ENCODE data around the gene CYP21A2.
"Not testable (repeated sequence)": the region's sequence is repeated elsewhere in the genome, so short reads cannot be mapped to it uniquely, and the experiment has no call there.

The CYP21A2 gene

DNA sequence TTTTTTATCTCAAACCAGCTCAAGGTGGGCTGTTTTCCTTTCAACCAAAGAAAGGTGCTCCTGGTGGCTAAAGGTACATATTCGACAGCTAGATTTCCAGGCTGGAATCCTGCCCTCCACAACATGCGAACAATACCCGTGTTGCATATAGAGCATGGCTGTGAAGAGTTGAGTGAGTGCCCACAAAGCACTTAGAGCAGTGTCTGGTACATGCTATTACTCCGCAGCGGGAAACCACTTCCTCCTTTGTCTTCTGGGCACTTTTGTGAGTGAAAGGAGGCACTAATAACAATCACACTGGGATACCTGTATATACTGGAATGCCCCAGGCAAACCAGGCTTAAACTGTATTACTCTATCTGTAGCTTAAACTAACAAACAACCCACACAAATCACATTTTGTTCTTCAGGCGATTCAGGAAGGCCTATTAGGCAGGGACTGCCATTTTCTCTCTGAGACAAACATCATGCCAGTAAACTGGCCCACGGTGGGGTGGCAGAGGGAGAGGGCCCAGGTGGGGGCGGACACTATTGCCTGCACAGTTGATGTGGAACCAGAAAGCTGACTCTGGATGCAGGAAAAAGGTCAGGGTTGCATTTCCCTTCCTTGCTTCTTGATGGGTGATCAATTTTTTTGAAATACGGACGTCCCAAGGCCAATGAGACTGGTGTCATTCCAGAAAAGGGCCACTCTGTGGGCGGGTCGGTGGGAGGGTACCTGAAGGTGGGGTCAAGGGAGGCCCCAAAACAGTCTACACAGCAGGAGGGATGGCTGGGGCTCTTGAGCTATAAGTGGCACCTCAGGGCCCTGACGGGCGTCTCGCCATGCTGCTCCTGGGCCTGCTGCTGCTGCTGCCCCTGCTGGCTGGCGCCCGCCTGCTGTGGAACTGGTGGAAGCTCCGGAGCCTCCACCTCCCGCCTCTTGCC is at the start of gene CYP21A2:
CYP21A2 (plus strand) TSS at position 818 of the 927 bp plus-strand sequence; CDS start at position 826, 8 bp downstream.
- H3K4me3 ChIP-seq (ENCODE audit: low read depth in 1 of 2, low read length in 2 of 2); H3K9ac ChIP-seq (ENCODE audit: low read length); H3K27me3 ChIP-seq (ENCODE audit: control insufficient read depth in 1 of 2, insufficient read depth in 2 of 2, low read length in 2 of 2); H3K36me3 ChIP-seq (ENCODE audit: insufficient read depth, low read length); H3K27ac ChIP-seq (ENCODE audit: low read depth, low read length); H3K9me3 ChIP-seq (ENCODE audit: low read length); H3K4me1 ChIP-seq (ENCODE audit: insufficient read depth, low read length): not testable (repeated sequence)

DNA sequence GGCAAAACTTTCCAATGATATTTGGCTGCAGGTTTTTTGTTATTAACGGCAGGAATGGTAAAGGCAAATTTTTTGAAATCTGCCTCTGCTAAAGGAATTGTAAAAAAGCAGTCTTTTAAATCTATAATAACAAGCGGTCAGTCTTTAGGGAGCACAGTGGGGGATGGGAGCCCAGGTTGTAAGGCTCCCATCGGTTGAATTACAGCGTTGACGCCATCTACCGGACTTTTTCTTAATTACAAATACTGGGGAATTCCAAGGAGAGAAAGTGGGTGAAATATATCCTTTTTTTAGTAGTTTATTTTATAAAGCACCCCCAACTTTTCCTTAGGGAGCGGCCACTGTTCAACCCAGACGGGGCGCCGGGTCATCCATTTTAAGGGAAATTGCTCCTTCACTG is 48.9 kb upstream of the CYP21A2 start:
- H3K4me3 ChIP-seq (ENCODE audit: low read depth in 1 of 2, low read length in 2 of 2); H3K9me3 ChIP-seq (ENCODE audit: low read length); H3K36me3 ChIP-seq (ENCODE audit: insufficient read depth, low read length); H3K9ac ChIP-seq (ENCODE audit: low read length); H3K4me1 ChIP-seq (ENCODE audit: insufficient read depth, low read length); H3K27me3 ChIP-seq (ENCODE audit: control insufficient read depth in 1 of 2, insufficient read depth in 2 of 2, low read length in 2 of 2); H3K27ac ChIP-seq (ENCODE audit: low read depth, low read length): not testable (repeated sequence)

DNA sequence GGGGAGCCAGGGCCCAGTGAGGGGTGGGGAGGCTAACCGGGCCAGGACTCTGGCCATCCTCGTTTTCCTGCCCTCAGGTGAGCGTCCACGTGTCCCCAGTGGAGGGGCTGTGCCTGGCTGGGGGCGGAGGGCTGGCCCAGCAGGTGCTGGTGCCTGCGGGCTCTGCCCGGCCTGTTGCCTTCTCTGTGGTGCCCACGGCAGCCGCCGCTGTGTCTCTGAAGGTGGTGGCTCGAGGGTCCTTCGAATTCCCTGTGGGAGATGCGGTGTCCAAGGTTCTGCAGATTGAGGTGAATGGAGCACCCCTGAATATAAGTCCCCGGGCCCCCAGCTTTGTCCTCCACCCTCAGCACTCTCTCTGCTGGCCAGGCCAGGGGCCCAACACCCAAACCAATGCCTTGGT is 43.8 kb upstream of the CYP21A2 start:
- H3K36me3 ChIP-seq (ENCODE audit: insufficient read depth, low read length); H3K27ac ChIP-seq (ENCODE audit: low read depth, low read length); H3K9ac ChIP-seq (ENCODE audit: low read length); H3K9me3 ChIP-seq (ENCODE audit: low read length); H3K4me1 ChIP-seq (ENCODE audit: insufficient read depth, low read length); H3K27me3 ChIP-seq (ENCODE audit: control insufficient read depth in 1 of 2, insufficient read depth in 2 of 2, low read length in 2 of 2); H3K4me3 ChIP-seq (ENCODE audit: low read depth in 1 of 2, low read length in 2 of 2): not testable (repeated sequence)

DNA sequence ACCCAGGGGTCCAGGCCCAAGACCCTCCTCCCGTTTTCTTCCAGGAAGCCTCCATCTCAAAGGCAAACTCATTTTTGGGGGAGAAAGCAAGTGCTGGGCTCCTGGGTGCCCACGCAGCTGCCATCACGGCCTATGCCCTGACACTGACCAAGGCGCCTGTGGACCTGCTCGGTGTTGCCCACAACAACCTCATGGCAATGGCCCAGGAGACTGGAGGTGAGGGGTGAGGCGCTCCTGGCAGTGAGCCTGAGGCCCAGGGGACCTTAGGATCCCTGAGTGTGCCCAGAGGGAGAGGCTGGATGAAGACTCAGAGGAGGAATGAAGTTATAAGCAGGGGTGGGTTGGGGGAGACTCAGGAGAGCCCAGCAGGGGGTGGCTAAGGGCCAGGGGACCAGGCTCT is 41.8 kb upstream of the CYP21A2 start:
- H3K4me3 ChIP-seq (ENCODE audit: low read depth in 1 of 2, low read length in 2 of 2); H3K36me3 ChIP-seq (ENCODE audit: insufficient read depth, low read length); H3K27ac ChIP-seq (ENCODE audit: low read depth, low read length); H3K9ac ChIP-seq (ENCODE audit: low read length); H3K9me3 ChIP-seq (ENCODE audit: low read length); H3K4me1 ChIP-seq (ENCODE audit: insufficient read depth, low read length); H3K27me3 ChIP-seq (ENCODE audit: control insufficient read depth in 1 of 2, insufficient read depth in 2 of 2, low read length in 2 of 2): not testable (repeated sequence)

DNA sequence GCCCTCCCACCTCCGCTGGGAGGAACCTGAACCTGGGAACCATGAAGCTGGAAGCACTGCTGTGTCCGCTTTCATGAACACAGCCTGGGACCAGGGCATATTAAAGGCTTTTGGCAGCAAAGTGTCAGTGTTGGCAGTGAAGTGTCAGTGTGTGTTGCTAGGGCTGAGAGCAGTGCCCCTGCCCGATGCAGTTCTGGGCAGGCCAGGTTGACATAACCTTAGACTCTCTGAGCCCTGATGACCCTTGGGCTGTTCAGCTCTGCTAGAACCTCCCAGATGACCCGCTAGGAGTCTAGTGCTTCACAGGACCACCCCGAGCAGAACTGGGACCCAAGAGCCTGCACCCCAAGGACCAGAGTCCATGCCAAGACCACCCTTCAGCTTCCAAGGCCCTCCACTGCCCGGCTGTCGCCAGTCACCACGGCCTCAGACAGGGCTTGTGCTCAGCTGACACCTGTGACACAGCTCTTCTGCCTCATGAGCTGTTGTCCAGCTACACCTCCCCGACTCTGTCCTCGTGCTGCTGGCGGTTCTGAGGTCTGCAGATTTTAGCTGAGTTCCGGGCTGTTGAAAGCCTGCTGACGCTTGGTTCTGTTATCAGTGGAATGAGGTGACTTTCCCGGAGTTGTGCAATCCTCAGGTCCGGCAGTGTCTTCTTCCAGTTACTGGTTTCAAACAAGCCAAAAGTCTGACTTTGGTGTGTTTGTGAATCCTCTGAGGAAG is 35.5 kb upstream of the CYP21A2 start:
- H3K9me3 ChIP-seq (ENCODE audit: low read length); H3K9ac ChIP-seq (ENCODE audit: low read length); H3K4me3 ChIP-seq (ENCODE audit: low read depth in 1 of 2, low read length in 2 of 2); H3K36me3 ChIP-seq (ENCODE audit: insufficient read depth, low read length); H3K27me3 ChIP-seq (ENCODE audit: control insufficient read depth in 1 of 2, insufficient read depth in 2 of 2, low read length in 2 of 2); H3K4me1 ChIP-seq (ENCODE audit: insufficient read depth, low read length); H3K27ac ChIP-seq (ENCODE audit: low read depth, low read length): not testable (repeated sequence)

DNA sequence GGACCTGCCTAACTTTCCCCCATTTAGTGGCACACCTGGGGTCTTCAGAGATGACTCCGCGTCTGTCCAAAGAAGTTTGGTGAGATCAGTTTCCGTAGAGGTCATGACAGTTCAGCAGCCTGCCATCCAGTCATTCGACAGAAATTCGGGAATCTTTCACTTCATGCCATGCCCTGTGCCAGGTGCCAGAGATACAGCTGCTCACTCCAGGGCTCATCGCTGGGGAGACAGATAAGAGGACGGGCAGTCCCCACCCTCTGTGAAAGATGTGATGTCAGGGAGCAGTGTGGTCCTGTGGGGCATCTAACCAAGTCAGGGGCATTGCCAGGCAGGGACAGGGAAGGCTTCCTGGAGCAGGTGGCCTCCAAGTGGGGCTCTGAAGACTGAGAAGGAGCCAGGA is 34.9 kb upstream of the CYP21A2 start:
- not testable (repeated sequence) for H3K9me3 ChIP-seq (ENCODE audit: low read length); H3K4me3 ChIP-seq (ENCODE audit: low read depth in 1 of 2, low read length in 2 of 2); H3K27me3 ChIP-seq (ENCODE audit: control insufficient read depth in 1 of 2, insufficient read depth in 2 of 2, low read length in 2 of 2); H3K36me3 ChIP-seq (ENCODE audit: insufficient read depth, low read length); H3K4me1 ChIP-seq (ENCODE audit: insufficient read depth, low read length); H3K27ac ChIP-seq (ENCODE audit: low read depth, low read length); H3K9ac ChIP-seq (ENCODE audit: low read length)

DNA sequence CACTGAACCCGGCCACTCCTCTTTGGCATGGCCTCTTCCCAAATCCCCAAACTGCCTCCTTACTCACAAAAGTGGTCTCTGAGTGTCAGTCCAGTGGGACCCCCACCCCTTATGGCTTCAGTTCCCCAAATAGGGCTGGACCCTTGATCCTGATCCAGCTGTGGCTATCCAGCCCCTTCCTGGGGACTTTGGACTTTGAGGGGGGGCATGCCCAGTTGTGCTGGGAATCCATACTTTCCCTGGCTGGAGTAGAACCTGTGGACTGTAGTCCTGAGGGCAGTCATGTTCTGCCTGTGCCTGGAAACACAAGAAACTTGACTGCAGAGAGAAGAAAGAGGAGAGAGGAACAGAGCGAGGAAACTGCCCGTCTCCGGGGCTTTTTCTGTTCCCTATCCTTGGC is 33.8 kb upstream of the CYP21A2 start:
- H3K36me3 ChIP-seq (ENCODE audit: insufficient read depth, low read length); H3K4me1 ChIP-seq (ENCODE audit: insufficient read depth, low read length); H3K27me3 ChIP-seq (ENCODE audit: control insufficient read depth in 1 of 2, insufficient read depth in 2 of 2, low read length in 2 of 2); H3K9me3 ChIP-seq (ENCODE audit: low read length); H3K27ac ChIP-seq (ENCODE audit: low read depth, low read length); H3K9ac ChIP-seq (ENCODE audit: low read length); H3K4me3 ChIP-seq (ENCODE audit: low read depth in 1 of 2, low read length in 2 of 2): not testable (repeated sequence)

DNA sequence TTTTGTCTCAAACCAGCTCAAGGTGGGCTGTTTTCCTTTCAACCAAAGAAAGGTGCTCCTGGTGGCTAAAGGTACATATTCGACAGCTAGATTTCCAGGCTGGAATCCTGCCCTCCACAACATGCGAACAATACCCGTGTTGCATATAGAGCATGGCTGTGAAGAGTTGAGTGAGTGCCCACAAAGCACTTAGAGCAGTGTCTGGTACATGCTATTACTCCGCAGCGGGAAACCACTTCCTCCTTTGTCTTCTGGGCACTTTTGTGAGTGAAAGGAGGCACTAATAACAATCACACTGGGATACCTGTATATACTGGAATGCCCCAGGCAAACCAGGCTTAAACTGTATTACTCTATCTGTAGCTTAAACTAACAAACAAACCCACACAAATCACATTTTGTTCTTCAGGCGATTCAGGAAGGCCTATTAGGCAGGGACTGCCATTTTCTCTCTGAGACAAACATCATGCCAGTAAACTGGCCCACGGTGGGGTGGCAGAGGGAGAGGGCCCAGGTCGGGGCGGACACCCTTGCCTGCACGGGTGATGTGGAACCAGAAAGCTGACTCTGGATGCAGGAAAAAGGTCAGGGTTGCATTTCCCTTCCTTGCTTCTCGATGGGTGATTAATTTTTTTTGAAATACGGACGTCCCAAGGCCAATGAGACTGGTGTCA is 33.2 kb upstream of the CYP21A2 start:
- H3K9ac ChIP-seq (ENCODE audit: low read length); H3K4me1 ChIP-seq (ENCODE audit: insufficient read depth, low read length); H3K9me3 ChIP-seq (ENCODE audit: low read length); H3K36me3 ChIP-seq (ENCODE audit: insufficient read depth, low read length); H3K4me3 ChIP-seq (ENCODE audit: low read depth in 1 of 2, low read length in 2 of 2); H3K27ac ChIP-seq (ENCODE audit: low read depth, low read length); H3K27me3 ChIP-seq (ENCODE audit: control insufficient read depth in 1 of 2, insufficient read depth in 2 of 2, low read length in 2 of 2): not testable (repeated sequence)

DNA sequence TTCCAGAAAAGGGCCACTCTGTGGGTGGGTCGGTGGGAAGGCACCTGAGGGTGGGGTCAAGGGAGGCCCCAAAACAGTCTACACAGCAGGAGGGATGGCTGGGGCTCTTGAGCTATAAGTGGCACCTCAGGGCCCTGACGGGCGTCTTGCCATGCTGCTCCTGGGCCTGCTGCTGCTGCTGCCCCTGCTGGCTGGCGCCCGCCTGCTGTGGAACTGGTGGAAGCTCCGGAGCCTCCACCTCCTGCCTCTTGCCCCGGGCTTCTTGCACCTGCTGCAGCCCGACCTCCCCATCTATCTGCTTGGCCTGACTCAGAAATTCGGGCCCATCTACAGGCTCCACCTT is 32.7 kb upstream of the CYP21A2 start:
- H3K4me1 ChIP-seq (ENCODE audit: insufficient read depth, low read length); H3K4me3 ChIP-seq (ENCODE audit: low read depth in 1 of 2, low read length in 2 of 2); H3K27ac ChIP-seq (ENCODE audit: low read depth, low read length); H3K36me3 ChIP-seq (ENCODE audit: insufficient read depth, low read length); H3K9me3 ChIP-seq (ENCODE audit: low read length); H3K27me3 ChIP-seq (ENCODE audit: control insufficient read depth in 1 of 2, insufficient read depth in 2 of 2, low read length in 2 of 2); H3K9ac ChIP-seq (ENCODE audit: low read length): not testable (repeated sequence)

DNA sequence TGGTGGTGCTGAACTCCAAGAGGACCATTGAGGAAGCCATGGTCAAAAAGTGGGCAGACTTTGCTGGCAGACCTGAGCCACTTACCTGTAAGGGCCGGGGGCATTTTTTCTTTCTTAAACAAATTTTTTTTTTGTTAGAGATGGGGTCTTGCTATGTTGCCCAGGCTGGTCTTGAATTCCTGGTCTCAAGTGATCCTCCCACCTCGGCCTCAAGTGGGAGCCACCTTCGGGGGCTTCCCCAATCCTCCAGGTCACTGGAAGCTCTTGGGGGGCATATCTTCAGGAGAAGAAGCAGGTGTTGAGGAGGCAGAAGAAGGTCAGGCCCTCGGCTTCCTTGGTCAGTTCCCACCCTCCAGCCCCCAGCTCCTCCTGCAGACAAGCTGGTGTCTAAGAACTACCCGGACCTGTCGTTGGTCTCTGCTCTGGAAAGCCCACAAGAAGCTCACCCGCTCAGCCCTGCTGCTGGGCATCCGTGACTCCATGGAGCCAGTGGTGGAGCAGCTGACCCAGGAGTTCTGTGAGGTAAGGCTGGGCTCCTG is 32.2 kb upstream of the CYP21A2 start:
- not testable (repeated sequence) for H3K27ac ChIP-seq (ENCODE audit: low read depth, low read length); H3K9ac ChIP-seq (ENCODE audit: low read length); H3K4me3 ChIP-seq (ENCODE audit: low read depth in 1 of 2, low read length in 2 of 2); H3K36me3 ChIP-seq (ENCODE audit: insufficient read depth, low read length); H3K9me3 ChIP-seq (ENCODE audit: low read length); H3K27me3 ChIP-seq (ENCODE audit: control insufficient read depth in 1 of 2, insufficient read depth in 2 of 2, low read length in 2 of 2); H3K4me1 ChIP-seq (ENCODE audit: insufficient read depth, low read length)

DNA sequence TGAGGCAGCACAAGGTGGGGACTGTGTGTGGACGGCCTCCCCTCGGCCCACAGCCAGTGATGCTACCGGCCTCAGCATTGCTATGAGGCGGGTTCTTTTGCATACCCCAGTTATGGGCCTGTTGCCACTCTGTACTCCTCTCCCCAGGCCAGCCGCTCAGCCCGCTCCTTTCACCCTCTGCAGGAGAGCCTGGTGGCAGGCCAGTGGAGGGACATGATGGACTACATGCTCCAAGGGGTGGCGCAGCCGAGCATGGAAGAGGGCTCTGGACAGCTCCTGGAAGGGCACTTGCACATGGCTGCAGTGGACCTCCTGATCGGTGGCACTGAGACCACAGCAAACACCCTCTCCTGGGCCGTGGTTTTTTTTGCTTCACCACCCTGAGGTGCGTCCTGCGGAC is 31.1 kb upstream of the CYP21A2 start:
- not testable (repeated sequence) for H3K27me3 ChIP-seq (ENCODE audit: control insufficient read depth in 1 of 2, insufficient read depth in 2 of 2, low read length in 2 of 2); H3K4me3 ChIP-seq (ENCODE audit: low read depth in 1 of 2, low read length in 2 of 2); H3K36me3 ChIP-seq (ENCODE audit: insufficient read depth, low read length); H3K27ac ChIP-seq (ENCODE audit: low read depth, low read length); H3K9me3 ChIP-seq (ENCODE audit: low read length); H3K4me1 ChIP-seq (ENCODE audit: insufficient read depth, low read length); H3K9ac ChIP-seq (ENCODE audit: low read length)
